ENCODE results near the gene TCEA2. TPM values are rescaled to one million over a fixed set of nuclear protein-coding genes. Genes with fewer than 3 reads are reported as not detected.

The TCEA2 gene
- total and polyA plus RNA-seq, 7 experiments from 2014 or later = 22.2 to 73.2 (median 36.4) TPM

DNA sequence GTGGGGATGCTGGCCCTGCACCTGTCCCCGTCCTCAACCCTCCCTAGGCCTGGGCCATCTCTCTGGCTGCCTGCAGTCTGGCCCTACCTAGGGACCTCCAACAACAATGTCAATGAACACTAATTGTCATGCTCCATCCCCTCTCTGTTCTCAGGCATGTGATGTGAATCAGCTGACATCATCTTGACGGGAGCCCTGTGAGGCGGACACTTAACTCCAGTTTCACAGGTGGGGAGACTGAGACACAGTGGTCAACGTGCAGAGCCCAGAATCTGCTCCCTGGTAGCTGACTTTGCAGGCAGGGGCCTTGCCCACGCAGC, 762 bp upstream of the TCEA2 start:
- Histone ChIP-seq H3K9me3 (ENCODE audit: control insufficient read depth in 2 of 3, low read length in 3 of 3) (no peaks in the 10 kb centered on the region), H3K36me3 (ENCODE audit: control insufficient read depth in 2 of 3, insufficient read depth in 3 of 3, low read length in 3 of 3) (no peaks in the 10 kb centered on the region), H3K27ac (ENCODE audit: low read depth, low read length) (peak overlapping the region; percentile 74), H3K27me3 (ENCODE audit: control insufficient read depth in 2 of 2, insufficient read depth in 2 of 2, low read length in 2 of 2) (no peaks in the 10 kb centered on the region), H3K4me3 (ENCODE audit: low read length) (peak overlapping the region; percentile 56), H3K4me1 (ENCODE audit: control insufficient read depth in 2 of 2, insufficient read depth in 2 of 2, low read length in 2 of 2) (peaks cover 23 to 46% of the 10 kb centered on the region in 2 donors)
- Mint-ChIP-seq H3K4me1 (peaks cover 28 to 53% (median 38%) of the 10 kb centered on the region in 7 donors), H3K36me3 (peaks cover 0 to 4% (median 0%) of the 10 kb centered on the region in 5 donors), H3K27me3 (no peaks in the 10 kb centered on the region), H3K9me3 (no peaks in the 10 kb centered on the region), H3K27ac (peak overlapping the region in 1 of 9 donors; percentile 45), H3K4me3 (peak overlapping the region in 7 of 10 donors; percentile 21 to 95 (median 83))
- CTCF ChIA-PET = interaction anchor here (1.0 to 1.4 kb wide), 4 partner anchors 24 to 81 kb away, joined by 3 to 7 read pairs (median 4); partner anchors contain the start of gene PRPF6
- DNase-seq (no peak), ATAC-seq (no peak)
- intact Hi-C loops (cut with micrococcal nuclease) = loop anchor here (1.0 to 10.0 kb wide), 7 partner anchors 17 to 845 kb away; partner anchors contain the start of genes ABHD16B (in 1 of the 2), ARFRP1 (in 1 of the 2), DNAJC5 (in 1 of the 2) and PTK6 (in 1 of the 2)
- POLR2A ChIA-PET = interaction anchor here (1.0 to 7.1 kb wide), 11 partner anchors 8 to 541 kb away, joined by 4 to 83 read pairs (median 5); partner anchors contain the start of genes ARFRP1, OPRL1, PRPF6 and RGS19

DNA sequence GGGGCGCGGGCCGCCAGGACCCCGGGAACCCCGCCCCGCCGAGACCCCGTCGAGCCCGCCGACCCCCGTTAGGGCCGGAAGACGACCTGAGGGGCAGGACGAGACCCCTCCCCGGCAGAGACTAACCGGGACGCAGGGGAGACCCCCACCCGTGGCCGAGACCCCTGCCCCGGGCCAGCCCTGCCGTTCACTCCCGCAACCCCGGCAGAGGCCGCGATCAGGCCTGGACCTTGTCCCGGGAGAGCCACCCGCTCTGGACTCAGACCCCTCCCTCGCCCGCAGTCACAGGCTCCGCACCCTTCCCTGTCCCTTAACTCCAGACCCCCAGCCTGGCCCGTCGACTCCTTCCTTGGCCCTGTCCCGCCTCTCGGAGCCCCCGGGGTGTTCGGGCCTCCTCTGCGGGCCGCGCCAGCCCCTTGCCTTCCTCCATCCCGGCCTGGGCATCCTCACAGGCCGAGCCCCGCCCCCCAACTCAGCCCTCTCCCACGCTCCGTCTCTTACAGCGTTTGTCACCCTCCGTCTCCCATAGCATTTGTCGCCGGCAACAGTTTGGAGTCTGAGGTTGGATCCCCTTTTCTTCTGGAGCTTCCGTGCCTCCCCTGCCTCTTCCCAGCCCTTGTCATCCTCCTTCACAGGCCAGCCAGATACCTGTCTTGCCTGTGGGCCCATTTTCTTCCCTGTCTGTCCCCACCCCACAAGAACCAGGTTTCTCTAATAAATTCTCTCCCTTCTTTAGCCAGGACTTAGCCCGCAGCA, 569 bp downstream of the TCEA2 start:
- Mint-ChIP-seq H3K9me3 (no peaks in the 10 kb centered on the region), H3K27ac (peak overlapping the region; percentile 69 to 95 (median 79)), H3K4me3 (peak overlapping the region; percentile 83 to 95 (median 88)), H3K4me1 (peaks cover 30 to 55% (median 41%) of the 10 kb centered on the region in 7 donors), H3K36me3 (peaks cover 0 to 5% (median 0%) of the 10 kb centered on the region in 5 donors), H3K27me3 (no peaks in the 10 kb centered on the region)
- DNase-seq = peak in 1 of 9 donors; percentile 66
- intact Hi-C loops (cut with micrococcal nuclease) = loop anchor here (1.0 to 10.0 kb wide), 13 partner anchors 14 to 847 kb away; partner anchors contain the start of genes ARFRP1 (in 2 of the 2), DNAJC5 (in 2 of the 2), PRPF6 (in 2 of the 2) and UCKL1 (in 2 of the 2)
- Histone ChIP-seq H3K4me1 (ENCODE audit: control insufficient read depth in 2 of 2, insufficient read depth in 2 of 2, low read length in 2 of 2) (peaks cover 23 to 38% of the 10 kb centered on the region in 2 donors), H3K36me3 (ENCODE audit: control insufficient read depth in 2 of 3, insufficient read depth in 3 of 3, low read length in 3 of 3) (no peaks in the 10 kb centered on the region), H3K27ac (ENCODE audit: low read depth, low read length) (peak overlapping the region; percentile 74), H3K9me3 (ENCODE audit: control insufficient read depth in 2 of 3, low read length in 3 of 3) (no peaks in the 10 kb centered on the region), H3K4me3 (ENCODE audit: low read length) (peak overlapping the region; percentile 56), H3K27me3 (ENCODE audit: control insufficient read depth in 2 of 2, insufficient read depth in 2 of 2, low read length in 2 of 2) (no peaks in the 10 kb centered on the region)
- ATAC-seq = no peak
- ChIA-PET CTCF (interaction anchor here (1.4 kb wide), 1 partner anchor 25 kb away, joined by 7 read pairs; no protein-coding TSS in a partner anchor), POLR2A (interaction anchor here (0.6 to 7.1 kb wide), 12 partner anchors 8 to 856 kb away, joined by 3 to 83 read pairs (median 4); partner anchors contain the start of genes ARFRP1, OPRL1, RGS19 and UCKL1)

DNA sequence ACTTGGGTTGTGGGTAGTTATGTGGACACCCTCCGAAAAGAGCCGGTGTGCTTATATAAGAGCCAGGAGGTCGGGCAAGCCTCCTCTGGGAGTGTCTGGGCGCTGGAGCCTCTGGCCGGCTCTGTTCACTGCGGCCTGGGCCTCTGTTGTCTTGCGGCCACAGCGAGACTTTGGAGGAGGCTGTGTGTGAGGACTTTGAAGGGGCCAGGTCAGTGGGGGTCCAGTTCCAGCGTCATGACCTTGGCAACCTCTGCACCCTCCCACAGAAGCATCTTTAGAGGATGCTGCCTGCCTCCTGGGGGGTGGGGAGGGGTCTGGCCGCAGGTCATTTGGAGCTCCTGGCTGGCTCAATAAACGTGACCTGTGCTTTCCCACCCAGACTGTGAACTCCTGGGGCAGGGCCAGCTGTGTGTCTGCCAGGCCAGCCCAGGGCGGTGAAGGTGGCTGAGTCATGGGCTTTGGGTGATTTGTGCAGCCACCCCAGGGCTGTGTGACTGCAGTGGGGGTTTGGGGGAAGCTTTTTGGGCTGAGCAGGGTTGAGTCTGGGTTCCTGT, 1.2 kb downstream of the TCEA2 start:
- ATAC-seq = no peak
- peaks cover 30 to 53% (median 44%) of the 10 kb centered on the region in 7 donors for H3K4me1 Mint-ChIP-seq
- CTCF ChIA-PET = interaction anchor here (1.1 to 1.3 kb wide), 2 partner anchors 83 to 85 kb away, joined by 4 read pairs; partner anchors contain the start of genes PRPF6 and SAMD10

DNA sequence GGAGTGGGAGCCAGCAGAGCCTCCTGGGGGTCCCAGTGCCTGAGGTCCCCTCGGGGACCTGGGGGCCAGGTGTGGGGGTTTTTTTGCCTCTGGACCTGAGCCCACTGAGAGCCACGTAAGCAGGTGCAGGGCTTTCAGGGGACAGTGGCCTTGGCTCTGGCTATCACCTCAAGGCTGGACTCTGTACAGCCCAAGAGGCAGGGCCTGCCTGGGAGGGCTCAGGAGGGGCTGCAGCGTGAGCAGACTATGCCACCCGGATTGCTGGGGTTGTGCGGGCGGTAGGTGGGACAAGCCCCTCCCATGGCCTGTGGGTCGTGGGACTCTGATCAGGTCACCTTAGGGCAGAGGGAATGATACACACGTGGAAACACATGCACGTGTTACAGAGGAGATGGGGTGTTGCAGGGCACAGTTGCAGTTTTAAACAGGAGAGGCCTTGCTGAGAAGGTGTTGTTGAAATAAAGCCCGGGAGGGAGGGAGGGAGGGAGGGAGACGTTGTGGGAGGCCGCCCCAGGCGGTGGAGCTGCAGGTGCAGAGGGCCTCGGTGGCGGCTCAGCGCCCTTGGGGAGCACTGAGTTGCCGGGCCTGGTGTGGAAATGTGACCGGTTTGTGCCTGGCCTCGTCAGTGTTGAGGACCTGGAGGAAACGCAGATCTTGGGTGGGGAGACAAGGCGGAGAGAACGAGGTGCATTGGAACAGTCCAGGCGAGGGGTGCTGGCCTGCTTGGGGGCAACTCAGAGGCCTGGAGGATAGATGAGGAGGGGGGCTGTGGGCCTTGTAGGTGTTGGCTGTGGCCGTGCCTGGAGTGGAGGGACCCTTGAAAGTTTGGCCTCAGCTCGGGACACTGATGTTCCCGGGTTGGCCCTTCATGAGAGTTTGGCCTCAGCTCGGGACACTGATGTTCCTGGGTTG, 2.3 kb downstream of the TCEA2 start:
- intact Hi-C loops (cut with micrococcal nuclease) = loop anchor here in 1 of 2 donors (10.0 kb wide), 3 partner anchors 171 to 531 kb away; partner anchors contain the start of genes ABHD16B, DNAJC5, PTK6 and TPD52L2
- ATAC-seq = no peak
- Histone ChIP-seq H3K4me1 (ENCODE audit: control insufficient read depth in 2 of 2, insufficient read depth in 2 of 2, low read length in 2 of 2) (peaks cover 23 to 50% of the 10 kb centered on the region in 2 donors), H3K9me3 (ENCODE audit: control insufficient read depth in 2 of 3, low read length in 3 of 3) (no peaks in the 10 kb centered on the region), H3K36me3 (ENCODE audit: control insufficient read depth in 2 of 3, insufficient read depth in 3 of 3, low read length in 3 of 3) (no peaks in the 10 kb centered on the region), H3K27me3 (ENCODE audit: control insufficient read depth in 2 of 2, insufficient read depth in 2 of 2, low read length in 2 of 2) (no peaks in the 10 kb centered on the region), H3K27ac (ENCODE audit: low read depth, low read length) (peak overlapping the region; percentile 25), H3K4me3 (ENCODE audit: low read length) (no peak overlapping the region)
- H3K4me3 Mint-ChIP-seq = peak overlapping the region; percentile 27 to 87 (median 64)
- POLR2A ChIA-PET = interaction anchor here (0.7 to 7.1 kb wide), 4 partner anchors 12 to 51 kb away, joined by 3 to 83 read pairs (median 4); partner anchors contain the start of genes OPRL1 and RGS19
- H3K9me3 Mint-ChIP-seq = no peaks in the 10 kb centered on the region
- no peak for DNase-seq
- peaks cover 30 to 53% (median 44%) of the 10 kb centered on the region in 7 donors for H3K4me1 Mint-ChIP-seq
- CTCF ChIA-PET = interaction anchor here (0.7 to 1.3 kb wide), 4 partner anchors 14 to 1094 kb away, joined by 3 to 4 read pairs (median 4); partner anchors contain the start of genes PRPF6, RGS19 and SAMD10
- no peaks in the 10 kb centered on the region for H3K27me3 Mint-ChIP-seq
- H3K36me3 Mint-ChIP-seq = peaks cover 0 to 4% (median 0%) of the 10 kb centered on the region in 5 donors
- H3K27ac Mint-ChIP-seq = peak overlapping the region; percentile 62 to 95 (median 79)

More for the DNA sequence above, 1.2 kb downstream of the TCEA2 start:
- intact Hi-C loops (cut with micrococcal nuclease) = loop anchor here in 1 of 2 donors (5.0 to 10.0 kb wide), 4 partner anchors 169 to 529 kb away; partner anchors contain the start of genes ABHD16B, ARFRP1, DNAJC5 and PTK6
- Histone ChIP-seq H3K36me3 (ENCODE audit: control insufficient read depth in 2 of 3, insufficient read depth in 3 of 3, low read length in 3 of 3) (no peaks in the 10 kb centered on the region), H3K4me1 (ENCODE audit: control insufficient read depth in 2 of 2, insufficient read depth in 2 of 2, low read length in 2 of 2) (peaks cover 23 to 41% of the 10 kb centered on the region in 2 donors), H3K27ac (ENCODE audit: low read depth, low read length) (peak overlapping the region; percentile 74), H3K9me3 (ENCODE audit: control insufficient read depth in 2 of 3, low read length in 3 of 3) (no peaks in the 10 kb centered on the region), H3K27me3 (ENCODE audit: control insufficient read depth in 2 of 2, insufficient read depth in 2 of 2, low read length in 2 of 2) (no peaks in the 10 kb centered on the region), H3K4me3 (ENCODE audit: low read length) (no peak overlapping the region)
- Mint-ChIP-seq H3K4me3 (peak overlapping the region; percentile 83 to 95 (median 88)), H3K27me3 (no peaks in the 10 kb centered on the region), H3K36me3 (peaks cover 0 to 4% (median 0%) of the 10 kb centered on the region in 5 donors), H3K9me3 (no peaks in the 10 kb centered on the region), H3K27ac (peak overlapping the region; percentile 69 to 95 (median 79))
- DNase-seq = no peak
- POLR2A ChIA-PET = interaction anchor here (0.6 to 7.1 kb wide), 5 partner anchors 11 to 857 kb away, joined by 3 to 83 read pairs (median 4); partner anchors contain the start of genes OPRL1 and RGS19

DNA sequence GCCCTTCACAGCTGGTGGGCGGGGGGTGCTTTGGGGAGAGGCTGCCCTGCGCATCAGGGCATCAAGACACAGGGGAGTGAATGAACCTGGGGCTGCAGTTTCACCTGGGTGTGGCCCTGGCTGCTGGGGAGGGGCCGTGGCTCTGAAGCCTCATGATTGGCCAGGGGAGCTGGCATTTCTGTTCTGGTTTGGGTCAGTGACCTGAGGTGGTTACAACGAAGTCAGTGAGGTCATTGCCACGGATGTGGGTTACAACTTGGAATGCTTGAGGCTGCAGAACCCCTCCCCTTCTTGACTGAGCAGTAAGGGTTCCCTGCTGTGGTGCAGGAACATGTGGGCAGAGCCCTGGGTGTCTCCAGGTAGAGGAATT, 3.0 kb downstream of the TCEA2 start:
- ChIA-PET POLR2A (interaction anchor here (0.6 to 7.1 kb wide), 5 partner anchors 11 to 111 kb away, joined by 3 to 83 read pairs (median 3); partner anchors contain the start of genes OPRL1, RGS19 and SAMD10), CTCF (interaction anchor here (0.7 to 1.0 kb wide), 2 partner anchors 13 to 1095 kb away, joined by 3 to 4 read pairs; partner anchors contain the start of gene RGS19)
- H3K4me1 ChIP-seq (ENCODE audit: control insufficient read depth in 2 of 2, insufficient read depth in 2 of 2, low read length in 2 of 2) = peaks cover 23 to 50% of the 10 kb centered on the region in 2 donors
- Mint-ChIP-seq H3K9me3 (no peaks in the 10 kb centered on the region), H3K4me1 (peaks cover 30 to 53% (median 44%) of the 10 kb centered on the region in 7 donors), H3K27ac (peak overlapping the region; percentile 62 to 95 (median 79)), H3K27me3 (no peaks in the 10 kb centered on the region), H3K4me3 (peak overlapping the region; percentile 10 to 87 (median 64)), H3K36me3 (peaks cover 0 to 4% (median 0%) of the 10 kb centered on the region in 5 donors)
- no peak overlapping the region for H3K27ac ChIP-seq (ENCODE audit: low read depth, low read length)
- H3K27me3 ChIP-seq (ENCODE audit: control insufficient read depth in 2 of 2, insufficient read depth in 2 of 2, low read length in 2 of 2) = no peaks in the 10 kb centered on the region
- peak in 6 of 9 donors; percentile 43 to 67 (median 52) for DNase-seq
- intact Hi-C loops (cut with micrococcal nuclease) = loop anchor here in 1 of 2 donors (1.0 to 10.0 kb wide), 4 partner anchors 11 to 531 kb away; partner anchors contain the start of genes ABHD16B, DNAJC5, PTK6 and TPD52L2
- peak overlapping the region; percentile 24 for H3K4me3 ChIP-seq (ENCODE audit: low read length)
- H3K36me3 ChIP-seq (ENCODE audit: control insufficient read depth in 2 of 3, insufficient read depth in 3 of 3, low read length in 3 of 3) = no peaks in the 10 kb centered on the region
- H3K9me3 ChIP-seq (ENCODE audit: control insufficient read depth in 2 of 3, low read length in 3 of 3) = no peaks in the 10 kb centered on the region
- peak; percentile 63 for ATAC-seq
